Spleen (tissue), 11 donors: Measurements from ENCODE around the gene SPNS1. TPM values are rescaled to one million over a fixed set of nuclear protein-coding genes. Genes with fewer than 3 reads are reported as not detected.
A peak's percentile ranks its signal among the peaks of the same experiment; 100 is the strongest.

ENCODE experiments used
- DNase-seq: peaks from one replicate; pipeline ENCODE4 v3.0.0-alpha.2; 2020
- H3K27ac ChIP-seq, 8 donors: fragments of 200-600 bp; sonication (generic) in 7 of 8; 1 replicate in 4 of 8; 2 replicates in 4 of 8; pipeline versions ENCODE4 v1.5.0 to v1.8.0; 2016 to 2021; ENCODE audit warnings: inconsistent platforms in 4 of 8, mild to moderate bottlenecking in 4 of 8, moderate library complexity in 1 of 8
- H3K27me3 ChIP-seq, 7 donors: fragments of 200-600 bp; sonication (generic) in 6 of 7; replicated peaks in 1 of 7; 1 replicate in 4 of 7; 2 replicates in 3 of 7; pipeline versions ENCODE4 v1.5.0 to v1.8.0; 2016 to 2021; ENCODE audit warnings: inconsistent platforms in 3 of 7, mild to moderate bottlenecking in 1 of 7
- H3K36me3 ChIP-seq, 6 donors: fragments of 200-600 bp; sonication (generic) in 5 of 6; 1 replicate in 4 of 6; 2 replicates in 2 of 6; pipeline versions ENCODE4 v1.5.0 to v1.8.0; 2016 to 2021; ENCODE audit warnings: inconsistent platforms in 2 of 6
- H3K4me1 ChIP-seq, 6 donors: fragments of 200-600 bp; sonication (generic) in 5 of 6; 1 replicate in 3 of 6; 2 replicates in 3 of 6; pipeline versions ENCODE4 v1.5.0 to v1.8.0; 2016 to 2021; ENCODE audit warnings: inconsistent platforms in 3 of 6
- H3K4me3 ChIP-seq, 8 donors: fragments of 200-600 bp; sonication (generic) in 7 of 8; 1 replicate in 4 of 8; 2 replicates in 4 of 8; pipeline versions ENCODE4 v1.5.0 to v1.8.0; 2016 to 2021; ENCODE audit warnings: inconsistent platforms in 4 of 8, mild to moderate bottlenecking in 4 of 8, moderate library complexity in 2 of 8
- H3K9me3 ChIP-seq, 8 donors: fragments of 200-600 bp; sonication (generic) in 7 of 8; 1 replicate in 4 of 8; 2 replicates in 4 of 8; pipeline versions ENCODE4 v1.5.0 to v1.8.0; 2016 to 2021; ENCODE audit warnings: inconsistent platforms in 4 of 8
- POLR2A ChIP-seq, 3 donors: fragments of 450-650 bp; IDR thresholded peaks; one replicate each; pipeline ENCODE4 v1.5.1; 2017; ENCODE audit warnings: antibody characterized with exemption in 3 of 3, mild to moderate bottlenecking in 1 of 3
- POLR2AphosphoS5 ChIP-seq, 3 donors: sonication (generic); formaldehyde crosslinking; IDR thresholded peaks; one replicate each; pipeline ENCODE4 v1.5.1; 2017; ENCODE audit warnings: antibody characterized with exemption in 3 of 3
- WGBS, 5 donors: extraction: QIAGEN DNeasy Blood & Tissue Kit in 3 of 5; methylation state at CpG; one replicate each; pipeline versions ENCODE4 v1.1.5 to v1.1.7; 2013 to 2018; 5-methylcytosine and 5-hydroxymethylcytosine counted together
- intact Hi-C: fragments of 100-400 bp; cut with DNase I; formaldehyde crosslinking; loops from one replicate; pipeline ENCODE4 v1.15.0; 2023; ENCODE audit warnings: low total_unique reads
- polyA plus RNA-seq, 3 donors: library from polyadenylated mRNA; stranded (reverse); fragments of 200-250 nt; gene quantifications; one replicate each; pipeline ENCODE4 v1.2.1, GENCODE V29; 2013
- total RNA-seq, 7 donors: library from RNA; depleted of rRNA in 3 of 7; stranded (reverse); fragments of >200 nt in 3 of 7; fragmentation: NEBNext Ultra II Directional in 4 of 7; extraction: Animal tissue kit (Norgen Biotek cat#: 25700) in 4 of 7; gene quantifications; one replicate each; pipeline versions ENCODE4 v1.1.0 to v1.2.1, GENCODE V29; 2016 to 2021
- TF ChIP-seq, protein P1 (sequence below), 11 experiments: fragments of 200-600 bp in 7 of 11; fragments of 450-650 bp in 4 of 11; sonication (generic) in 4 of 11; IDR thresholded peaks in 8 of 11; conservative IDR thresholded peaks in 3 of 11; 1 replicate in 7 of 11; 2 replicates in 4 of 11; pipeline versions ENCODE4 v1.4.0 to v1.8.0; 2016 to 2021; ENCODE audit warnings: antibody characterized with exemption in 11 of 11, inconsistent platforms in 4 of 11, mild to moderate bottlenecking in 1 of 11
- donor health status: healthy with polysubstance abuse.
- donor health status: DM: no; HTN: no; CAD: no; lungs with moderate emphysema.
- donor health status: DM: no; HTN: no; CAD: no.
- donor health status: Bipolar disorder and iron deficiency.
- donor health status: healthy.
- donor health status: DM: no; HTN: no; CAD: no.
- donor health status: DM: yes; HTN: yes; CAD: no.

The SPNS1 gene
- total and polyA plus RNA-seq, 10 donors, result 26.9 to 91.4 (median 30.9) TPM

DNA sequence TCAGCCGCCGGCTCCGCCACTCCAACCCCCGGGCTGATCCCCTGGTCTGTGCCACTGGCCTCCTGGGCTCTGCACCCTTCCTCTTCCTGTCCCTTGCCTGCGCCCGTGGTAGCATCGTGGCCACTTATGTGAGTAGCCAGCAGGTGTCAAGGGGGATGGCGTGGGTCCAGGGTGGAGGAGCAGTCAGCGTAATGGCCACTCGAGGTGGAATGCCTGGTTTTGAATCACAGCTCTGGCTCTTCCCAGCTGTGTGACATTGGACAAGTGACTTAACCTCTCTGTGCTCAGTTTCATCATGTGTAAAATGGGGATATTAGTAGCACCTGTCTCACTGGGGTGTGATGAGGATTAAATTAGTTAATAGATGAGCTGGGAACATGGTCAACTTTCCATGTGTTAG, 7.8 kb downstream of the SPNS1 start:
- 93 to 99% (median 96%) methylated on average over 10 of the region's 10 CpGs for WGBS, 5 donors
- DNase-seq, result no peak
- Histone ChIP-seq H3K27ac (no peak overlapping the region), H3K4me1 (peaks cover 10 to 62% (median 29%) of the 10 kb centered on the region in 6 donors), H3K4me3 (no peak overlapping the region), H3K27me3 (no peaks in the 10 kb centered on the region), H3K36me3 (peaks cover 7 to 100% (median 73%) of the 10 kb centered on the region in 6 donors), H3K9me3 (peaks cover 0 to 19% (median 14%) of the 10 kb centered on the region in 8 donors)
- intact Hi-C loops, result no loop called here
- no peak for TF ChIP-seq POLR2AphosphoS5 (IDR thresholded peaks at IDR 0.05)
- TF ChIP-seq, protein P1, sequence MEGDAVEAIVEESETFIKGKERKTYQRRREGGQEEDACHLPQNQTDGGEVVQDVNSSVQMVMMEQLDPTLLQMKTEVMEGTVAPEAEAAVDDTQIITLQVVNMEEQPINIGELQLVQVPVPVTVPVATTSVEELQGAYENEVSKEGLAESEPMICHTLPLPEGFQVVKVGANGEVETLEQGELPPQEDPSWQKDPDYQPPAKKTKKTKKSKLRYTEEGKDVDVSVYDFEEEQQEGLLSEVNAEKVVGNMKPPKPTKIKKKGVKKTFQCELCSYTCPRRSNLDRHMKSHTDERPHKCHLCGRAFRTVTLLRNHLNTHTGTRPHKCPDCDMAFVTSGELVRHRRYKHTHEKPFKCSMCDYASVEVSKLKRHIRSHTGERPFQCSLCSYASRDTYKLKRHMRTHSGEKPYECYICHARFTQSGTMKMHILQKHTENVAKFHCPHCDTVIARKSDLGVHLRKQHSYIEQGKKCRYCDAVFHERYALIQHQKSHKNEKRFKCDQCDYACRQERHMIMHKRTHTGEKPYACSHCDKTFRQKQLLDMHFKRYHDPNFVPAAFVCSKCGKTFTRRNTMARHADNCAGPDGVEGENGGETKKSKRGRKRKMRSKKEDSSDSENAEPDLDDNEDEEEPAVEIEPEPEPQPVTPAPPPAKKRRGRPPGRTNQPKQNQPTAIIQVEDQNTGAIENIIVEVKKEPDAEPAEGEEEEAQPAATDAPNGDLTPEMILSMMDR (IDR thresholded peaks at IDR 0.05 in 8 of 11, conservative IDR thresholded peaks at IDR 0.05 in 3 of 11), result no peak
- no peak for TF ChIP-seq POLR2A (IDR thresholded peaks at IDR 0.05)

DNA sequence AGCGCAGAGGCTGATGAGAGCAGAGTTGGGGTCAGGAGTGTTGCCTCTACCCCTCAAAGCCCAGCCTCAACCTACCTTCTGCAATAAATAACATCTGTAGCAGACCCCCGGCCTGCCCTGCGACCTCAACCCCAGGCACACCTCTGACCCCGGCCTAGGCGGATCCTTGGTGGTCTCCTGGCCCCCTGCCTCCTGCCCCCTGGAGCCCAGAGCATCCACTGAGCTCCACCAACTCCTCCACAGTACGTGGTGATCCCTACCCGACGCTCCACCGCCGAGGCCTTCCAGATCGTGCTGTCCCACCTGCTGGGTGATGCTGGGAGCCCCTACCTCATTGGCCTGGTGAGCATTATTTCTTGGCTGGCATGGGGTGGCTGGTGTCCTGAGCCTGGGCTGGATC, 8.4 kb downstream of the SPNS1 start:
- no peak overlapping the region for H3K27ac ChIP-seq
- H3K4me1 ChIP-seq, result peaks cover 10 to 62% (median 23%) of the 10 kb centered on the region in 6 donors
- WGBS, 5 donors, result 91 to 97% (median 95%) methylated on average over 11 of the region's 11 CpGs
- H3K36me3 ChIP-seq, result peaks cover 7 to 100% (median 76%) of the 10 kb centered on the region in 6 donors
- no peak for DNase-seq
- H3K27me3 ChIP-seq, result no peaks in the 10 kb centered on the region
- intact Hi-C loops, result no loop called here
- H3K4me3 ChIP-seq, result no peak overlapping the region
- peaks cover 0 to 21% (median 15%) of the 10 kb centered on the region in 8 donors for H3K9me3 ChIP-seq
- TF ChIP-seq, protein P1 (IDR thresholded peaks at IDR 0.05 in 8 of 11, conservative IDR thresholded peaks at IDR 0.05 in 3 of 11), result no peak
- TF ChIP-seq POLR2AphosphoS5 (IDR thresholded peaks at IDR 0.05) (no peak), POLR2A (IDR thresholded peaks at IDR 0.05) (no peak)

DNA sequence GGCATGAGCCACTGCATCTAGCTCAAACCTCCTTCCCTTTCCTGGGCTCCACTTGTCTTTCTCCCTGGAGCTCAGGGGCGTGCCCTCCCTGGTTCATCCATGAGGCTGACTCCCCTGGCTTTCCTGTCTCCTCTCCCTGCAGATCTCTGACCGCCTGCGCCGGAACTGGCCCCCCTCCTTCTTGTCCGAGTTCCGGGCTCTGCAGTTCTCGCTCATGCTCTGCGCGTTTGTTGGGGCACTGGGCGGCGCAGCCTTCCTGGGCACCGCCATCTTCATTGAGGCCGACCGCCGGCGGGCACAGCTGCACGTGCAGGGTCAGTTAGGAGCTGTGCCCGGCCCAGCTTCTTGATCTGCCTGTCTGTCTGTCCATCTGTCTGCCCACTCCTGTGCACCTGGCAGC, 9.1 kb downstream of the SPNS1 start:
- Histone ChIP-seq H3K4me1 (peaks cover 10 to 62% (median 22%) of the 10 kb centered on the region in 6 donors), H3K9me3 (peaks cover 0 to 21% (median 15%) of the 10 kb centered on the region in 8 donors), H3K4me3 (no peak overlapping the region), H3K27me3 (no peaks in the 10 kb centered on the region), H3K36me3 (peaks cover 7 to 100% (median 76%) of the 10 kb centered on the region in 6 donors), H3K27ac (peak overlapping the region in 3 of 8 donors; percentile 82 to 90 (median 85))
- intact Hi-C loops, result no loop called here
- WGBS, 5 donors, result 94 to 97% (median 95%) methylated on average over 18 of the region's 18 CpGs
- peak; percentile 79 for DNase-seq
- TF ChIP-seq POLR2AphosphoS5 (IDR thresholded peaks at IDR 0.05), result no peak
- TF ChIP-seq POLR2A (IDR thresholded peaks at IDR 0.05), result no peak
- TF ChIP-seq, protein P1 (IDR thresholded peaks at IDR 0.05 in 8 of 11, conservative IDR thresholded peaks at IDR 0.05 in 3 of 11), result no peak

DNA sequence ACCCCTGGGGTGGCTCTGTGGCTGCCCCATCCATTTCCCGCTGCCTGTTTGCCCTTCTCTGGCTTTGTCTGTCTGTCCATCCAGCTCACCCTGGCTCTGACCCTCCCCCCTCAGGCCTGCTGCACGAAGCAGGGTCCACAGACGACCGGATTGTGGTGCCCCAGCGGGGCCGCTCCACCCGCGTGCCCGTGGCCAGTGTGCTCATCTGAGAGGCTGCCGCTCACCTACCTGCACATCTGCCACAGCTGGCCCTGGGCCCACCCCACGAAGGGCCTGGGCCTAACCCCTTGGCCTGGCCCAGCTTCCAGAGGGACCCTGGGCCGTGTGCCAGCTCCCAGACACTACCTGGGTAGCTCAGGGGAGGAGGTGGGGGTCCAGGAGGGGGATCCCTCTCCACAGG, 9.5 kb downstream of the SPNS1 start:
- no peak for DNase-seq

More for the DNA sequence above, 9.5 kb downstream of the SPNS1 start:
- Histone ChIP-seq H3K27ac (peak overlapping the region; percentile 34 to 90 (median 78)), H3K9me3 (peaks cover 0 to 21% (median 15%) of the 10 kb centered on the region in 8 donors), H3K4me3 (peak overlapping the region in 3 of 8 donors; percentile 41 to 75 (median 60)), H3K4me1 (peaks cover 10 to 62% (median 22%) of the 10 kb centered on the region in 6 donors), H3K27me3 (no peaks in the 10 kb centered on the region), H3K36me3 (peaks cover 7 to 100% (median 74%) of the 10 kb centered on the region in 6 donors)
- 56 to 79% (median 71%) methylated on average over 12 of the region's 12 CpGs for WGBS, 5 donors
- TF ChIP-seq POLR2A (IDR thresholded peaks at IDR 0.05) (no peak), POLR2AphosphoS5 (IDR thresholded peaks at IDR 0.05) (no peak)
- TF ChIP-seq, protein P1 (IDR thresholded peaks at IDR 0.05 in 8 of 11, conservative IDR thresholded peaks at IDR 0.05 in 3 of 11), result no peak
- intact Hi-C loops, result no loop called here
